AML-193 (cell line): Measurements from ENCODE around the gene CD84.
A peak's percentile ranks its signal among the peaks of the same experiment; 100 is the strongest.
"Not testable (repeated sequence)": the region's sequence is repeated elsewhere in the genome, so short reads cannot be mapped to it uniquely, and the experiment has no call there.

ENCODE experiments used
- DNase-seq, 2 experiments: peaks; one replicate each; lab custom pipeline; 2025; lab: John Stamatoyannopoulos, UW

CD84 gene

DNA sequence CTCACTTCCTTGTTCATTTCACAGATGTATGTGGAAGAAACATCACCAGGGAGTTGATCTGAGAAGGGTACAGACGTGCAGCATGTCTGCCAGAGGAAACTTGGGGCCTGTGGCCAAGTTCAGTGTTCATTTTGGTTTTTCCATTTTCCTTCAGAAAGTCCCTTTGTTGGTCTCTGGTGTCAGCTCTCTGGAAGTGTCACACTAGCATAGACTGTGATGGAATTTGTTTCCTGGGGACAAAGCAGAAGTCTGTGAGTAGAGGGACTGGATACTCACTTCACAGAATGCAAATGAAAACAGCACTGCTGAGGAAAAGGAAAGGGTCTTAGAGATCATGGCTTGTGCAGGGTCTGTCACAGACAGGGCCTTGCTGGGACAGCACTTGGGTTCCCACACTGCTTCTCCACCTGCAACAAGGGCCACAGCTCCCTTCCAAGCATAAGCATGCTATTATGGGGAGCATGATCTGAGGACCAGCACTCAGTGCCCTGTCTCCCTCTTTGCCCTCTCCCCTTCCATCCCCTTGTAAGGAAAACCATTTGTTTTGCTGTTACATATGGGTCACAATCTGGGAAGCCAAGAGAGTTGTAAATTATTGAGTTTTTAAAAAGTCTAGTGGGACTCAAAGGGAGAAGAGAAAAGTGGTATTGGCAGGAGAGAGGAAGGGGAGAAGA lies 31.4 kb upstream of the CD84 start:
- no peak for DNase-seq

DNA sequence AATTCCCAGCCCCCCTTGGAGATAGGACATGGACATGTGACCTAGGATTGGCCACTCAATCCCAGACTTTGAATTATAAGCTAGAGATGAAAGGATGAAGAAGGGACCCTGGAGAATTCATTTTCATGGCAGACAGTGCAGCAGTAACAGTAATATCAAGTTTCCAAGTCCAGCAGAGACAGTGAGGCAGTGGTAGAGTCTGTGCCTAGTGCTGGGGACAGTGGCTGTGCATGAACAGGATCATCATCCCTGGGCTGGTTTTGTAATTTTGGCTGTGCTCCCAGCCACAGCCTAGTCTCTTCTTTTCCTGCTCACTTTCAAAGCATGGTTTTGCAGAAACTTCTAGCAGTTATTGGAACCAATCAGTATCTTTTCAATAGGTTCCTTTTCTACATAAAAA lies 29.6 kb upstream of the CD84 start:
- peak; percentile 27 to 61 for DNase-seq

DNA sequence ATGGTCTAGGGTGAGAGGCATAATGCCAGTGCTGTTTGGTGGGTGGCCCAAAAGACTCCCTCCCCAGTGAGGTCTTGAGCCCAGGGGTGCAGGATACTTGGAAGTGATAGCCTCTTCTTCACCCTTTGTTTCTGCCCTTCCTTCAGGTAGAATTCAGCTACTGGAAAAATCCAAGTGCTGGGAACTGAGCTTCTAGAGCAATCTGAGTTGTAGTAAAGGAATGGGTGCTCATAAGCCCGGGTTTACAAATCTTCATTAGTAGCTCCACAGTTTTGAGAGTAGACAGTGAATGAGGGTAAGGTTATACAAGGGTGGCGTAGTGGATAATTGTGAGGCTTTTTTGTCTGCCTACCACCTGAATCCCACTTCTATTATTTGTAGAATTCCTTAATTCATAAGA lies 29.2 kb upstream of the CD84 start:
- no peak for DNase-seq

GRCh38 chr1:160608057-160608456 lies 28.8 kb upstream of the CD84 start:
- DNase-seq: no peak

- DNase-seq: no peak
These were observed 28.4 kb upstream of the CD84 start for GRCh38 chr1:160607672-160608032.

DNA sequence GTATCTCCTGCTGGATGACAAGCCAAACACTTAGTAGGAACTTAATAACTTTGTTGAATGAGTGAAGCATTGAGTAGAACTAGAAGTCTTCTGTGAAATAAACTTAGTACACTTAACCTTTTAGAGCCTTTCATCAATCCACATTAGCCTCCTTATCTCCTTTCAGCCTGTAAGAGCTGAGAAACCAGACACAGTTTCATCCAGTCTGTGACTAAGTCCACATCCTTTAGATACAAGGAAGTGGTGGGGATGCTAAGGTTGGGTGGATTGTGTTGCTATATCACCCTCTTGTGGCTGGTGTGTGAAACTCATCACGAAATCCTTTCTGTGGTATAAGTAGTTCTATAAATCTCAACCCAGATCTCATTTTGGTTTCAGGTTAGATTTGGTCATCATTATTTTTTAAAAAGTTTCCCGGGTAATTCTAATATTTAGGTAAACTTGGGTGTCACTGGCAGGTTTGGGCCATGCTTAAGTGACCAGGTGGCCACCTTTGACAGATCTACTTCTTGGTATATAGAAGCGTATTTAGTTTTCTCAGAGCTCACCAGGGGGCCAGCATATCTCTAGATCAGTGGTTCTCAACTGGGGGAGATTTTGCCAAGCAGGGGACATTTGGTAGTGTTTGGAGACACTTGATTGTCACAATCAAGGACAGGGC lies 27.8 kb upstream of the CD84 start:
- DNase-seq: peak; percentile 69 to 73

DNA sequence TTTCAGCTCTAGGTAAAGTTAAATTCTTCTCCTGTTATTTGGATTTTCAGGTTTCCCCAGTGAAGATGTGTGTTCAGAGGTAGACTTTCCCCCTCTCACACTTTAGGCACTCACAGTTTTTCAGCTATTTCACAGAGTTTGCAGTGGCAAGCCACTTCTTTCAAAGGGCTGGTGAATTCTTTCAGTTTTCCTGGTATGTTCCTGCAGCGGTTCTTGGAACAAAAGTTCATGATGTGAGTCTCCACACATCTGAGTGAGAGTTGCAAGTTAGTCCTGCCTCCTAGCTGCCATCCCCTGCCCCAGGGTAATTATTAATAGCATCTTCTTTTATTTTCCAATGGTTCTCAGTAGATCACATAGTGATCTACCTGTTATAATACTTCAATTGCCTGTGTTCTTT lies 27.3 kb upstream of the CD84 start:
- no peak for DNase-seq

DNA sequence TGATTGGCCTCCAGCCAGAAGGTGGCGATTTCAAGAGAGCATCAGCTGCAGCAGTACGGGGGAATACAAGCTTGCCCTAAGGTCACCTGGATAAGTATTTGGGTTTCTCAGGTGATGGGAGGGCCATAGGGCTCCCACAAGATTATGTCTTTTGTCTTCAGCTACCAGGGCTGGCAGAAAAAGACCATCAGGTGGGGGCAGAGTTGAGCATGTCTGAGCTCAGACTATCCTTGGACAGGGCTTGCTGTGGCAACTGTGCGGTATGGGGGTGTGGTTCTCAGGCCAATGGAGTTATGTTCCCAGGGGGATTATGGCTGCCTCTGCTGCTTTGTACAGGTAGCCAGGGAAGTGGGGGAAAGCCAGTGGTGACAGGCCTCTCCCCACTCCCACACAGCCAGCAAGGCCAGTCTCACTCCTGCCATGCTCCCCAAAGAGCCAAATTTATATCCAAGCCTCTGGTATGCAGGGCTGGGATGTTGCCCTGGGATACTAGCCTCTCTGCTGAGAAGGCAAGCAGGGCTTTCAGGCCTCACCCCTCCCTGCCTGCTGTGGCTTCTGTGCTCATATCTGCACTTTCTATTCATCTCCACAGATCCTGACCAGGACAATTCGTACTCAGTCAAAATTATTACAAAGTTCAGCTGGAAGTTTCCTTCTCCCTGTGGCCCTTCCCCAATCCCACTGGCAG lies 26.6 kb upstream of the CD84 start:
- DNase-seq: no peak

DNA sequence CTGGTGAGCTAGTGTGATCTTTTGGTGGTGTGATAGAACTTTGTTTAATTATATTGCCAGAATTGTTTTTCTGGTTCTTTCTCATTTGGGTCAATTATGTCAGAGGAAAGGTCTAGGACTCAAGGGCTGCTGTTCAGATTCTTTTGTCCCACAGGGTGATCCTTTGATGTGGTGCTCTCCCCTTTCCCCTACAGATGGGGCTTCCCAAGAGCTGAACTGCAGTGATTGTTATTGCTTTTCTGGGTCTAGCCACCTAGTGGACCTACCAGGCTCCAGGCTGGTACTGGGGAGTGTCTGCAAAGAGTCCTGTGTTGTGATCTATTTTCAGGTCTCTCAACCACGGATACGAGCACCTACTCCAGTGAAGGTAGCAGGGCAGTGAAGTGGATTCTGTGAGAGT lies 25.9 kb upstream of the CD84 start:
- no peak for DNase-seq

DNA sequence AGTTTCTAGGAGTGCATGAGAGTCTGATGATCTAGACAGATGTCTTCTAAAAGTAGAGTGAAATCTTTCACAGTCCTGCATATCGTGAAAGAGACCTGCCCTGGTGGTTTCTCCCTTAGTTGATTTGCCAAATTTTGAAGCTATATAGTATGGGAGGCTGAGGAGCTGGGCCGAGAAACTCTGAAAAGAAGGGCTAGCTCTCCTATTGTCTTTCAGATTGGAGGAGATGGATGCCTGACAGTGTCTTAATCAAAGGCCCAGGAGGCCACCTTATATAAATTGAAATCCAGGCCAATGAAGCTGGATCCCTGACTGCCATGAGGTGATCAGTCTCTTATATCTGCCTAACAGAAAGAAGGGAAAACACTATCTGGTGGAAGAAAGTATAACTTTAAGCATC lies 18.4 kb upstream of the CD84 start:
- DNase-seq: no peak

DNA sequence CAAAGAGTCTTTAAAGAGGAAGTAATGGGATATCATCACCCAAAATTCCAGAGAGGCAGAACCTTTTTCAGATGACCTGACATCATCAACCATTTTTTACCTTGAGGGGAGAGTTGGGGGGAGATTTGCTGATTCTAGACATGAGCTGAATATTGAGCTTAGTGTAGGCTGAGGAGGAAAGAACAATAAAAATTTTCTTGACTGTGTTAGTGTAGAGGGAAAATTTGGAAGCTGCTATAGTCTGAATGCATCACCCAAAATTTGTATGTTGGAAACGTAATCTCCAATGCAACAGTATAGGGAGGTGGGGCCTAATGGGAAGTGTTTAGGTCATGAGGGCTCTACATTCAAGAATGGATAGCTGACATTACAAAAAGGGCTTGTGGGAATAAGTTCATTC lies 17.8 kb upstream of the CD84 start:
- DNase-seq: no peak

DNA sequence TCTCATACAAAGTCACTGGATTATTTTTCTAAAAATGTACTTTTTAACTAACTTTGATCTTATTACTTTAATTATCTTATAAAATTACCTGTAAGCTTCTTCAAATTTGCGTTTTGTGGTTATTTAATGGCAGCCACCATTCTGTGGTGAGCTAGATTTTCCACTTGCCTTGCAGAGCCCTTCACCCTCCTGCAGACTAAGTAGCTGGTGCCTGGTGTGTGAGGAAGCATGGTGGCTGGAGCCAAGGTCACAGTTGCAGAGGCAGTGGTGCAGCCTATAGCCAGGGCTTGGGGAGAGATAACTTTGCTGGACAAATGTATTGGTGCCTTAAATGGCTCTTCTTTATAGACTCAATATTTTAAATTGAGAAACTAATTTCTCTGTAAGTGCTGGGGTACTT lies 11.2 kb upstream of the CD84 start:
- DNase-seq: no peak

DNA sequence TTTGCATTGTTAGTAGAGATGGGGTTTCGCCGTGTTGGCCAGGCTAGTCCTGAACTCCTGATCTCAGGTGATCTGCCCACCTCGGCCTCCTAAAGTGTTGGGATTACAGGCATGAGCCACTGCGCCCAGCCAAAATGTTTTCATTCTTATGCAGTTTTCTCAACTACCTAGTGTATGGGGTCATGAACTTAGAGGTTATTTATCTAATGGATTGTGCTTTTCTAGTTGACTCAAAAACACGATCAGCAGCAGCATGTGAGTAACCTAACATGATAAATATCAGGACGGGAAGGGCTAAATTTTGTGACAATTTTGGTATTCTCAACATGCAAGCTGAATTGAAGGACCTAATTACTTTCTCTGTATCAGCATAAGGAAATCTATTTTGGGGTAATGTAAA lies 9.2 kb upstream of the CD84 start:
- no peak for DNase-seq

GRCh38 chr1:160584784-160585183 lies 5.5 kb upstream of the CD84 start:
- DNase-seq: no peak

GRCh38 chr1:160582976-160583375 lies 3.7 kb upstream of the CD84 start:
- DNase-seq: not testable (repeated sequence)

- DNase-seq: no peak
These were observed 2.7 kb upstream of the CD84 start for GRCh38 chr1:160581961-160582360.

DNA sequence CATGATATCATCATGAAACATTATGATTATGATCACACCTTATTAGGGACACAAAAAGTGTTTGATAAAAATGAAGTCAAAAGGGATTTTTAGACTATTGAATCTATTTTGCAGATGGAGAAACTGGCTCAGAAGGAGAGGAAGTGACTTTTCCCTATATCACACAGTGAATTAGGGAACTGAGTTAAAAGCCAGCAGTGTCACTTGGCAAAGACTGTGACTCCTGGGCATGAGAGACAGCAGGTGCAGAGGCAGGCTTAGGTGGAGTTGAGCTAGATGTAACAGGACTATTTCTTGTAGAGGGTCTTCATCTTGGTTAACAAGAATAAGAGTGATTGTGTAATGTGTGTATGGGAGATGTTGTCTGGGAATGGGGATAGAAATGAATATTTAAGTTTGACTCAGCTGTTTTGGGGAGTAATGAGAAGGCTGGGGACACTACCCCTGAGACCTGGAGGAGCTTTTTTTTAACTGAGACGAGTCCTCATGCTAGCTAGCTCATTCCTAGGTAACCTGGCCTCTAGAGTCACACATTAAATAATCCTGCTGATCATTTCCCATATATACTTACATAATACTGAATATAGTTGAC lies 1.0 kb upstream of the CD84 start:
- peak in 1 of 2 experiments; percentile 24 for DNase-seq

GRCh38 chr1:160578525-160579191 lies 638 bp downstream of the CD84 start:
- no peak for DNase-seq

DNA sequence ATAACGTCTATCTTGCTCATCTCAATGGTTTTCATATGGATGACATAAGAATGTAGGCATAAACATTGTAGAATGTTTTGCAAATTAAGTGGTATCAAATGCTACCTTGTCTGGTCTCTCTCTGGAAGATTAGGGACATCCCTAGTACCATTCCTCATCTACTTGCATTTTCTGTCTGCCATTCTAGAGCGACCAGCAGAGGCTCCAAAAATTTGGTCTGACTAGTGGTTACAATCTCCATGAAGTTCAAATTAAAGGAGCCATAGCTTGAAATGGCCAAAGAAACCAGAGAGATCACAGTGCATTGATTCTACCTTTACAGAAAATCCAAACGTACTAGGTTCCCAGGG lies 1.1 kb downstream of the CD84 start:
- peak in 1 of 2 experiments; percentile 9 for DNase-seq

GRCh38 chr1:160577671-160578070 lies 1.6 kb downstream of the CD84 start:
- no peak for DNase-seq

DNA sequence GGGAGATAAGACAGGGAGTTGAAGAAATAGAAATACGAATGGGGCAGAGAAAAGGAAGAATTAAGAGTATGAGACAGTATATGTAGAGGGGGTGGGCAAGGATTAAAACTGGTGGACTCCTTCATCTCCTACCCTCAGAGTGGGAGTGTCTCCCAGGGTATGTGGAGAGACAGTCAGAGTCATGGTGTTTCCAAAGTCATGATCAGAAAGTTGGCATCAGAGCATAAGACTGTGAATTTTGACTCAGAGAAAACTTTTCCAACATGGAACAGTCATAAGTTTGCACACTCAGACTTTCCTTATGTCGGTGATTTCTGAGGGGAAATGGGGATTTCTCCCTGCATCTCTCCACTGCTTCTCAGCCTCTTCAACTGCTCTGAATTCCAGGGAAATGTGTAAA lies 2.4 kb downstream of the CD84 start:
- DNase-seq: no peak

DNA sequence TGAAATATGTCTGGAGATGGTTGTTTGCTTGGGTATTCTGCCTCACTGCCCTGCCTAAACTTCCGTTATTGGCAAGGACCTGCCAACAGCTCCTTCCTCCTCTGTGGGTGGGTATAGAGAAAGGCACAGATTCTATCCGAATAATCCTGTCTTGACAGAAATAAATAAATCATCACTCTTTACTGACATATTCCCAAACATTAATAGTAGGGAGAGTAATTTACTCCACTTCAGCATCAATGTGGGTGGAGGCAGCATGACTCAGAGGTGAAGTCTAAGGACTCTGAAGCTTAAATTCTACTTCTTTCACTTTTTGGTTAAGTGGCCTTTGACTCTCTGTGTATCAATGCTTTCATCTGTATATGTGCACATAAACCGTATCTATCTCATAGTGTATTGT lies 2.9 kb downstream of the CD84 start:
- DNase-seq: no peak
